Neural crest cell (in vitro differentiated cells): ENCODE data around the gene TMEM219. TPM values are rescaled to one million over a fixed set of nuclear protein-coding genes. Genes with fewer than 3 reads are reported as not detected.

ENCODE experiments used
- DNase-seq: peaks from one replicate; pipeline ENCODE4 v3.0.0; 2021; ENCODE audit warnings: low read depth, mixed read lengths, low spot score
- H3K27ac Mint-ChIP-seq: one replicate; pipeline ENCODE4 v1.8.0; 2021; ENCODE audit warnings: mild to moderate bottlenecking, mixed read lengths; ENCODE audit not compliant: unreplicated experiment
- H3K27me3 Mint-ChIP-seq: 2 replicates; pipeline ENCODE4 v1.8.0; 2021; ENCODE audit warnings: low read depth, mild to moderate bottlenecking, mixed read lengths
- H3K36me3 Mint-ChIP-seq: 2 replicates; pipeline ENCODE4 v1.8.0; 2021; ENCODE audit warnings: low read depth, mild to moderate bottlenecking, mixed read lengths
- H3K4me1 Mint-ChIP-seq: 2 replicates; pipeline ENCODE4 v1.8.0; 2021; ENCODE audit warnings: mixed read lengths
- H3K4me3 Mint-ChIP-seq: one replicate; pipeline ENCODE4 v1.8.0; 2021; ENCODE audit warnings: mild to moderate bottlenecking, mixed read lengths
- H3K9me3 Mint-ChIP-seq: 2 replicates; pipeline ENCODE4 v1.8.0; 2021; ENCODE audit warnings: mixed read lengths
- total RNA-seq: library from RNA; stranded (reverse); gene quantifications from 2 replicates; pipeline ENCODE4 v1.2.1, GENCODE V29; 2021
- TF ChIP-seq, protein P1 (sequence below): fragments of 200-600 bp; sonication (generic); conservative IDR thresholded peaks from 2 replicates; pipeline ENCODE4 v1.5.0; 2021; ENCODE audit warnings: antibody characterized with exemption, mild to moderate bottlenecking

Gene TMEM219
- total RNA-seq, 1 donor from 2014 or later = 74.0 TPM

DNA sequence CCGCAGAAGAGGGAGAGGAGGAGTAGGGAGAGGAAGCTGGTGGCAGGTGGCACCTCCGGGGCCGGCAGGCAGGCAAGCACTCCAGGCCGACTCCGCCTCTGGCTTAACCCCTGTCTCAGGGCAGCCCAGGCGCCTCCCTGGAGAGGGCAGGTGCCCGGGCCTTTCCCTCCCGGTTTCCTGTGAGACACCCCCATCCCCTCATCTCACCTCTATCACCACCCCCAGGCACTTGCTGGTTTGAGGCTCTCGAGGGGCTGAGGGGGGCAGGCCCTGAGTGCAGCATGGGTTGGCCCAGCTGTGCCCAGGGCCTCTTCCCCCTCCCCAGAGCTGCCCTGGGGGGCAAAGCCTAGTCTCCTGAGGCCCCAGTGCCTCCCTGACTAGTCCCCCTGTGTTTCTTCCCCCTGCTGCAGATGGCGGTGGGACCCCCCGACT lies 42.9 kb downstream of the TMEM219 start:
- Mint-ChIP-seq H3K9me3 (no peaks in the 10 kb centered on the region), H3K27me3 (peaks cover 4% of the 10 kb centered on the region), H3K4me3 (no peak overlapping the region), H3K27ac (no peak overlapping the region), H3K4me1 (no peaks in the 10 kb centered on the region), H3K36me3 (peaks cover 2% of the 10 kb centered on the region)
- DNase-seq = no peak
- TF ChIP-seq, protein P1, sequence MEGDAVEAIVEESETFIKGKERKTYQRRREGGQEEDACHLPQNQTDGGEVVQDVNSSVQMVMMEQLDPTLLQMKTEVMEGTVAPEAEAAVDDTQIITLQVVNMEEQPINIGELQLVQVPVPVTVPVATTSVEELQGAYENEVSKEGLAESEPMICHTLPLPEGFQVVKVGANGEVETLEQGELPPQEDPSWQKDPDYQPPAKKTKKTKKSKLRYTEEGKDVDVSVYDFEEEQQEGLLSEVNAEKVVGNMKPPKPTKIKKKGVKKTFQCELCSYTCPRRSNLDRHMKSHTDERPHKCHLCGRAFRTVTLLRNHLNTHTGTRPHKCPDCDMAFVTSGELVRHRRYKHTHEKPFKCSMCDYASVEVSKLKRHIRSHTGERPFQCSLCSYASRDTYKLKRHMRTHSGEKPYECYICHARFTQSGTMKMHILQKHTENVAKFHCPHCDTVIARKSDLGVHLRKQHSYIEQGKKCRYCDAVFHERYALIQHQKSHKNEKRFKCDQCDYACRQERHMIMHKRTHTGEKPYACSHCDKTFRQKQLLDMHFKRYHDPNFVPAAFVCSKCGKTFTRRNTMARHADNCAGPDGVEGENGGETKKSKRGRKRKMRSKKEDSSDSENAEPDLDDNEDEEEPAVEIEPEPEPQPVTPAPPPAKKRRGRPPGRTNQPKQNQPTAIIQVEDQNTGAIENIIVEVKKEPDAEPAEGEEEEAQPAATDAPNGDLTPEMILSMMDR = no peak

DNA sequence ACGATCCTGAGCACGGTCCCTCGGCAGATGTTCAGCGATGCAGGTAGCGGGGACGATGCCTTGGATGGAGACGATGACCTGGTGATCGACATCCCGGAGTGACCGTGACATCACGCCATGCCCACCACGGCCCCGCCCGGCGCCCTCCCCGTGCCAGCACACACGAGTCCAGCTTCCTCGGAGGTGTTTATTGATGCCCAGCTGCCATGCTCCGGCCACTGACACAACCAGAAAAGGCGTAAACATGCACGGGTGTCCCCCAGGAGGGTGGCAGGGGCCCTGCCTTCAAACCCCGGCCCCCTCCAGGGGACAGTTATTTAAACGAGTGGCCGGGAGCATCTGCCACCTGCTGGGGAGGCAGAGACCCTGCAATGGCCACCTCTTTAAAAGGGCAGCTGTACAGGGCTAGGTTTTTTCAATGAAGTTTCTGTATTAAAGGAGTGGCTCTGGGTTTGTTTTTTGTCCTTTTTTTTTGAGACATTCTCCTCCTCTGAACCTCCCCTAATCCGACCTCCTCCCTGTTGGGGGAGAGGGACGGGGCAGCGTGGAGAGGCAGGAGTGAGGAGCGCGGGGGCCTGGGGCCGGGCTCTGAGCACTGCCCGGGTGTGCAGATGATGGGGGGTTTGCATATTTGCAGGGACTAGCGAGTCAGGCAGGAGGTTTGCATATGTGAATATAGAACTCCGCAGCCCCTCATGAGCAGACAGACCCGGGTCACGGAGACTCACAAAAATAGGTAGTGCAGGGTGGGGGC lies 43.6 kb downstream of the TMEM219 start:
- DNase-seq = peak; percentile 45
- Mint-ChIP-seq H3K9me3 (no peaks in the 10 kb centered on the region), H3K4me1 (no peaks in the 10 kb centered on the region), H3K27me3 (peaks cover 6% of the 10 kb centered on the region), H3K4me3 (no peak overlapping the region), H3K36me3 (peaks cover 2% of the 10 kb centered on the region), H3K27ac (no peak overlapping the region)
- TF ChIP-seq, protein P1 = peak; percentile 80

DNA sequence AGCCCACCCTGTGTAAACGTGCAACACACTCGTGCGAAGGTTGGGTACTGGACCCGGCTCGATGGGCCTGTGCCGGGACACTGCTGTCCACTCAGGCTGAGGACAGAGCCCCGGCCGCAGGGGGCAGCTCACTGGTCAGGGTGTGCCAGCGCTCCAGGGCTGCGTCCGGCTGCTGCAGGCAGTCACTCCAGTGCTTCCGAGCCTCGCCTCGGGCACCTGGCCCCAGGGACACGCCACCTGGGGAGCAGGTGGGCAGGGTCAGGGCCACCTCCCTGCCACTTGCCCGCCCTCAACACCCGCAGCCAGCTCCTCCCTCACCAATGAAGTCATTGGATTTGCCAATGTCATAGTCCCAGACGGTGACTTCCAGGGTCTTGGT lies 44.2 kb downstream of the TMEM219 start:
- Mint-ChIP-seq H3K4me1 (no peaks in the 10 kb centered on the region), H3K27me3 (peaks cover 8% of the 10 kb centered on the region), H3K9me3 (no peaks in the 10 kb centered on the region), H3K4me3 (no peak overlapping the region), H3K27ac (no peak overlapping the region), H3K36me3 (peaks cover 2% of the 10 kb centered on the region)
- DNase-seq = no peak
- TF ChIP-seq, protein P1 = no peak

DNA sequence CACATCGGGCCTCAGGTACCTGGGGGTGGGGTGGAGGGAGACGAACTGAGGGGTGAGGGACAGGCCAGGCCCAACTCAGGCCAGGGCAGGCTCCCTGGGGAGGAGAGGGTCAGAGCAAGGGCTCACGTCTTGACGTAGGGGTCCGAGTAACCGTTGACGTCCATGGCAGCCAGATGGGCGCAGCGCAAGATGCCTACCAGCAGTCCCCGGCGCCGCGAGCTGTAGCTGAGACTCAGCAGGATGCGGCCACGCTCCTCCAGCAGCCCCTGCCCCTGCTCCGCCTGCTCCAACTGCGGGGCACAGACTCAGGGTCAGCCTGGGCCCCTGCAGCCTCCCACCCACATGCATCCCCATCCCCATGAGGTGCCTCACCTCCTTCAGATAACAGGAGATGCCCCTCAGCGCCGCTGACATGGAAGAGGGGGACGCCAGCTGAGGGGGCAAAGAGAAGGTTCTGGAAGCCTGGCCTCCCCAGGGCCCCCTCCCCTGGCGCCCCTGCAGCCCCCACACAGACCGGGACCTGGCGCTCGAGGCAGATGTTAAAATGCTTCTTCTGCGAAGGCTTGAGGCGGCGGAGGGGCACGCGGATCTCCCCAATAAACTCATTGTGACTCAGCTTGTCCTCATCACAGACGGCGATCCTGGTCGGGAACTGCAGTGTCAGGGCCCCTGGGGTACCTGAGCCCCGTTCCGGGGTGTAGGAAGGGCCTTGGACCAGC lies 44.9 kb downstream of the TMEM219 start:
- H3K4me3 Mint-ChIP-seq = no peak overlapping the region
- H3K36me3 Mint-ChIP-seq = peaks cover 2% of the 10 kb centered on the region
- H3K27ac Mint-ChIP-seq = no peak overlapping the region
- H3K4me1 Mint-ChIP-seq = peaks cover under 1% of the 10 kb centered on the region
- H3K27me3 Mint-ChIP-seq = peaks cover 10% of the 10 kb centered on the region
- no peaks in the 10 kb centered on the region for H3K9me3 Mint-ChIP-seq
- DNase-seq = no peak
- TF ChIP-seq, protein P1 = no peak

DNA sequence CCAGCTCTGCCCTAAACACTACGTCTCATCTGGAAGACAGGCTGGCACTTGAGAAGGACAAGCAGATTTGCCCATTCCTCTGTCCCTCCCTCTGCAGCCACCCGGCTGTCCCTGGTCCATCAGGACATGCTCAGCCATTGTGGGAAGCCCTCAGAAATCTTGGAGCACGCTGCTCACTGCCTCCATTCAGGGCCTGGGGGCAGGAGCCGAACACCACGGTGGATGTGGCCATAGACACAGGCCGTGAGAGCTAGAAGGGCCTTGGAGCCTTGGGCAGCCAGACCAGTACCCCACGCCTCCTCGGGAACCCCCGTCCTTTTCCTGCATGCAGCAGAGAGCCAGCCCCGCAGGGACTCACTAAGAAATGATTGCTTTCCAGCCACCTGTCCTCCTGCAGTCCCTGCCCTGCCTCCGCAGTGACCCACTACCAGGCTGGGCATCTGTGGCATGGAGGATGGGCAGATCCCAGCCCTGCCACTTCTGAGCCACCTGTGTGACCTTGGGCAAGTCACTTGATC lies 45.6 kb downstream of the TMEM219 start:
- H3K36me3 Mint-ChIP-seq = no peaks in the 10 kb centered on the region
- peaks cover 15% of the 10 kb centered on the region for H3K27me3 Mint-ChIP-seq
- no peak for DNase-seq
- H3K4me1 Mint-ChIP-seq = peaks cover 5% of the 10 kb centered on the region
- no peak overlapping the region for H3K27ac Mint-ChIP-seq
- no peak overlapping the region for H3K4me3 Mint-ChIP-seq
- TF ChIP-seq, protein P1 = no peak
- H3K9me3 Mint-ChIP-seq = no peaks in the 10 kb centered on the region
